Mesendoderm (in vitro differentiated cells): ENCODE data around the gene PPP4R4.
A peak's percentile ranks its signal among the peaks of the same experiment; 100 is the strongest.

Experiments used
- DNase-seq: peaks from one replicate; pipeline ENCODE4 v3.0.0; 2013
- H2AK5ac ChIP-seq: 2 replicates; pipeline ENCODE4 v1.6.1; 2013; ENCODE audit warnings: low read length, inconsistent platforms
- H2BK120ac ChIP-seq: 2 replicates; pipeline ENCODE4 v1.6.1; 2013; ENCODE audit warnings: low read depth, mild to moderate bottlenecking, low read length, moderate library complexity, mixed read lengths
- H2BK15ac ChIP-seq: replicated peaks from 2 replicates; pipeline ENCODE4 v1.6.1; 2013; ENCODE audit warnings: low read depth, mild to moderate bottlenecking, moderate library complexity
- H2BK5ac ChIP-seq: 2 replicates; pipeline ENCODE4 v1.6.1; 2013; ENCODE audit warnings: low read length, inconsistent platforms
- H3K18ac ChIP-seq: 2 replicates; pipeline ENCODE4 v1.6.1; 2013; ENCODE audit warnings: mild to moderate bottlenecking, low read length, mixed read lengths
- H3K23ac ChIP-seq: one replicate; pipeline ENCODE4 v1.6.1; 2013; ENCODE audit warnings: low read length
- H3K27ac ChIP-seq: 2 replicates; pipeline ENCODE4 v1.5.1; 2013; ENCODE audit warnings: low read depth, mild to moderate bottlenecking, inconsistent platforms, low read length, moderate library complexity
- H3K27me3 ChIP-seq: 2 replicates; pipeline ENCODE4 v1.6.1; 2013; ENCODE audit warnings: low read length, control low read depth, mild to moderate bottlenecking, inconsistent platforms; ENCODE audit not compliant: insufficient read depth, poor library complexity
- H3K36me3 ChIP-seq: 2 replicates; pipeline ENCODE4 v1.6.1; 2013; ENCODE audit warnings: low read length, inconsistent platforms; ENCODE audit not compliant: control insufficient read depth, insufficient read depth
- H3K4ac ChIP-seq: one replicate; pipeline ENCODE4 v1.6.1; 2013; ENCODE audit warnings: low read depth, mild to moderate bottlenecking, low read length, moderate library complexity
- H3K4me1 ChIP-seq: 2 replicates; pipeline ENCODE4 v1.6.1; 2013; ENCODE audit warnings: low read depth, low read length, inconsistent platforms; ENCODE audit not compliant: control insufficient read depth
- H3K4me2 ChIP-seq: 2 replicates; pipeline ENCODE4 v1.6.1; 2013; ENCODE audit warnings: low read length
- H3K4me3 ChIP-seq: 2 replicates; pipeline ENCODE4 v1.5.1; 2013; ENCODE audit warnings: mild to moderate bottlenecking, low read length
- H3K56ac ChIP-seq: one replicate; pipeline ENCODE4 v1.6.1; 2013; ENCODE audit warnings: low read length
- H3K79me1 ChIP-seq: 2 replicates; pipeline ENCODE4 v1.6.1; 2013; ENCODE audit warnings: low read length, inconsistent platforms
- H3K79me2 ChIP-seq: 2 replicates; pipeline ENCODE4 v1.6.1; 2013; ENCODE audit warnings: mild to moderate bottlenecking, low read length; ENCODE audit not compliant: control insufficient read depth, insufficient read depth
- H3K9ac ChIP-seq: 2 replicates; pipeline ENCODE4 v1.6.1; 2013; ENCODE audit warnings: low read length, inconsistent platforms
- H4K5ac ChIP-seq: one replicate; pipeline ENCODE4 v1.6.1; 2013; ENCODE audit warnings: low read length
- H4K8ac ChIP-seq: one replicate; pipeline ENCODE4 v1.6.1; 2013; ENCODE audit warnings: low read depth, mild to moderate bottlenecking, control low read depth, low read length, moderate library complexity
- WGBS: extraction: QIAGEN DNeasy Blood & Tissue Kit; methylation state at CpG from one replicate; pipeline ENCODE4 v1.1.7; 2013; ENCODE audit warnings: low lambda C conversion rate, missing lambda C conversion rate; ENCODE audit not compliant: insufficient coverage; ENCODE audit errors: extremely low coverage; 5-methylcytosine and 5-hydroxymethylcytosine counted together

The PPP4R4 gene

DNA sequence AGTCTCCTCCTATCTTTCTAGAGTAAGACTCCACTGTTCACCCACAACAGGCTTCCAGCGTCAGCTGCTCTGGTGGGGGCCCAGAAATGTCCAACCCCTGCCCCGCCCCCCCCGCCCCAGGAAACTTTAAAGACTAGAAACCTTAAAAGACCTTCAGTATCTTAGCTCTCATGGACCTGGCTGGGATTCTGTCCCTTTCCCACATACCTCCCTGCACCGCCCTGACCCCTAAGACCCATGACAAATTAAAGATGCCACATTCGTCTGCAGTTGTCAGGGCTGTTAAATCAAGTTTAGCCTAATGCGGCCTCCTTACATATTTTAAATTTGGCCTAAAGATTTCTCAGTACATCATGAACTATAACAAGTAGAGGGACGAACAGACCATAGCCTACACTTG is 129.0 kb downstream of the PPP4R4 start:
- Histone ChIP-seq H3K18ac (no peak overlapping the region), H4K5ac (no peak overlapping the region), H3K56ac (no peak overlapping the region), H3K79me1 (no peaks in the 10 kb centered on the region), H3K79me2 (no peaks in the 10 kb centered on the region), H3K4me1 (no peaks in the 10 kb centered on the region), H2AK5ac (no peak overlapping the region), H3K27me3 (no peaks in the 10 kb centered on the region), H4K8ac (no peak overlapping the region), H3K4me2 (no peak overlapping the region), H3K9ac (no peak overlapping the region), H2BK15ac (no peak overlapping the region), H3K4ac (no peak overlapping the region), H3K27ac (no peak overlapping the region), H3K36me3 (no peaks in the 10 kb centered on the region), H2BK120ac (no peak overlapping the region), H3K4me3 (no peak overlapping the region), H3K23ac (no peak overlapping the region), H2BK5ac (no peak overlapping the region)
- no CpG with 5 or more reads among the region's 7 CpGs for WGBS
- DNase-seq, result no peak

DNA sequence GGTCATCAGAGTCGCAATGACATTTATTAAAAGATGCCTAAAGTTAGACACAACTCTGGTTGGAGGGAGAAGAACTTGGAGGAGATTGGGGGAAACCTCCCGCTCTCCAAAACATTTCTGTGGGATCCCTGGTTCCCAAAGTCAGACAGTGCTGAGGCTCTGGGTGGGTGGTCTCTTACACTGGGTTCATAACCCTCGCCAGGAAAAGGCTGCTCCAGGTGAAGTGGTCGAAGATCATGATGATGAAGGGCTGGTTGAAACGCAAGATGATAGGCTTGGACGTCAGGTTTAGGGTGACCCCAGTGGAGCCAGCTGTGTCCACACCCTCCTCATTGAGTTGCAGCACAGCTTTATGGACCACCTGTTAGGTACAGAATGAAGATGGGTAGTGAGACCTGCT is 130.1 kb downstream of the PPP4R4 start:
- Histone ChIP-seq H3K79me1 (no peaks in the 10 kb centered on the region), H4K8ac (no peak overlapping the region), H2BK5ac (no peak overlapping the region), H3K18ac (no peak overlapping the region), H3K79me2 (no peaks in the 10 kb centered on the region), H3K36me3 (no peaks in the 10 kb centered on the region), H3K27ac (no peak overlapping the region), H4K5ac (no peak overlapping the region), H3K4me3 (no peak overlapping the region), H3K27me3 (no peaks in the 10 kb centered on the region), H3K56ac (no peak overlapping the region), H2BK120ac (no peak overlapping the region), H2BK15ac (no peak overlapping the region), H3K23ac (no peak overlapping the region), H3K4me2 (no peak overlapping the region), H2AK5ac (no peak overlapping the region), H3K4me1 (no peaks in the 10 kb centered on the region), H3K4ac (no peak overlapping the region), H3K9ac (no peak overlapping the region)
- no peak for DNase-seq
- no CpG with 5 or more reads among the region's 6 CpGs for WGBS

DNA sequence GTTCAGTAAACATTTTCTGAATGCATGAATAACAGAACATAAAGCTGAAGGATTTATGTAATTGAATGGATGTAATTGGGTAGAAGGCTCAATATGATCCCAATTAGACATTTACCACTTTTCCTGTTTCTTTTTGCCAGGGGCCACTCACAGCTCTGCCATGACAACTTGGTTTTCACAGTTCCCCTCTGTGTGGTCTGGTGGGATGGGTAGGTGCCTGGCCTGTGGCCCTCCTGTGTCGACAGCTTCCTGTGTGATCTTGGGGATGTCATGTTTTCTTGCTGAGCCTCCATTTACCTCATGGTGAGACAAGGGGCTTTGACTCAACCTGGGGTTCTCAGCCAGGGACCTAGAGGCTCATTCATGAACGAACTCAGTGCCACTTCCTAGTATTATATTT is 131.5 kb downstream of the PPP4R4 start:
- WGBS, result no CpG with 5 or more reads among the region's 2 CpGs
- no peak overlapping the region for H2BK120ac ChIP-seq

DNA sequence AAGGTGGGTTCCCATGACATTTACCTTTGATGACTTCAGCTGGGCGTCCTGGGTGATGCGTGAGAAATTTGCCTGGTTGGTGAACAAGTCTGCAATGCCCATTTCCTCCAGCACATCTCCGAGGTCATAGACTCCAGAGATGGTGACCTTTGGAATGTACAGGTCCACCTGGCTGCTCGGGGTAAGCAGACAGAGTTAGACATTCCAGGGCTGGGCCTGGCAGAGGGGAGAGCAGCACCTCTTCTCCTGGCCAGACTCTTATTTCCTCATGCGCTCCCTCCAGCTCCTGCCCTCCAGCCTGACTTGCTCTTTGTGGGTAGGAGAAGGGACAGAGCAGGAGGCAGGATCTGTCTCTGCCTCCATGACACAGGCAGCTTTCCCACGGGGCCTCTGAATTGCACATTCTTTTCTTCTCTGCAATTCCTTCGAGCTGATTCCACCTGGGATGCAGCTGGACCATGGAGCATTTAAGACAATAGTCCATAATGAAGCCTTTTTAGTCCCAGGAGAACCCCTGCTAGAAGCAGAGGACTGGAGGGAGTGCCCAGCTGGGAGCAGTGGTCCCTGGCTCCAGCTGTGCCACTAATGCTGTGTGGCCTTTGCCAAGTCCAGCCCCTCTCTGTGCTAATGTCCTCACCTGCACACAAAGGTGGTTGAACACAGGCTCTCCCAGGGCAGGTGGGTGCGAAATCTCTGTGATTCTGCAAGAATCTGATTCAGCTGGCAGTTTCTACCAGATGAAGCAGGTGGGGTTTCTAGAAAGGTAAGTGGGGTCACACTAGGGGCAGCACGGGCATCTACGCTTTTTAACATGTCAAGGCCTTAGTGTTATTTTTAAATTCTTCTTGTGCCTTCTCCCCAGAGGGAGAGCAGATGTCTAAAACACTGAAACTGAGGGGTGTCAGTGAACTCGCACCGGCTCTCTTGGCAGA is 132.2 kb downstream of the PPP4R4 start:
- H2AK5ac ChIP-seq, result no peak overlapping the region
- H3K27me3 ChIP-seq, result no peaks in the 10 kb centered on the region
- no peak overlapping the region for H2BK120ac ChIP-seq
- H4K8ac ChIP-seq, result no peak overlapping the region
- H3K79me1 ChIP-seq, result no peaks in the 10 kb centered on the region
- H2BK15ac ChIP-seq, result no peak overlapping the region
- H3K4ac ChIP-seq, result no peak overlapping the region
- no peak overlapping the region for H3K18ac ChIP-seq
- no peak for DNase-seq
- no peak overlapping the region for H3K27ac ChIP-seq
- no peak overlapping the region for H3K56ac ChIP-seq
- H3K36me3 ChIP-seq, result no peaks in the 10 kb centered on the region
- no peak overlapping the region for H3K4me3 ChIP-seq
- no peak overlapping the region for H3K4me2 ChIP-seq
- no CpG with 5 or more reads among the region's 12 CpGs for WGBS
- H4K5ac ChIP-seq, result no peak overlapping the region
- H3K23ac ChIP-seq, result no peak overlapping the region
- H3K4me1 ChIP-seq, result no peaks in the 10 kb centered on the region
- H3K79me2 ChIP-seq, result no peaks in the 10 kb centered on the region
- H3K9ac ChIP-seq, result no peak overlapping the region
- no peak overlapping the region for H2BK5ac ChIP-seq

More for the DNA sequence above, 131.5 kb downstream of the PPP4R4 start:
- Histone ChIP-seq H4K5ac (no peak overlapping the region), H3K79me1 (no peaks in the 10 kb centered on the region), H3K18ac (no peak overlapping the region), H3K79me2 (no peaks in the 10 kb centered on the region), H2AK5ac (no peak overlapping the region), H3K27me3 (no peaks in the 10 kb centered on the region), H3K4me1 (no peaks in the 10 kb centered on the region), H2BK5ac (no peak overlapping the region), H3K23ac (no peak overlapping the region), H4K8ac (no peak overlapping the region), H2BK15ac (no peak overlapping the region), H3K56ac (no peak overlapping the region), H3K36me3 (no peaks in the 10 kb centered on the region), H3K4ac (no peak overlapping the region), H3K27ac (no peak overlapping the region), H3K9ac (no peak overlapping the region), H3K4me2 (no peak overlapping the region), H3K4me3 (no peak overlapping the region)
- no peak for DNase-seq

DNA sequence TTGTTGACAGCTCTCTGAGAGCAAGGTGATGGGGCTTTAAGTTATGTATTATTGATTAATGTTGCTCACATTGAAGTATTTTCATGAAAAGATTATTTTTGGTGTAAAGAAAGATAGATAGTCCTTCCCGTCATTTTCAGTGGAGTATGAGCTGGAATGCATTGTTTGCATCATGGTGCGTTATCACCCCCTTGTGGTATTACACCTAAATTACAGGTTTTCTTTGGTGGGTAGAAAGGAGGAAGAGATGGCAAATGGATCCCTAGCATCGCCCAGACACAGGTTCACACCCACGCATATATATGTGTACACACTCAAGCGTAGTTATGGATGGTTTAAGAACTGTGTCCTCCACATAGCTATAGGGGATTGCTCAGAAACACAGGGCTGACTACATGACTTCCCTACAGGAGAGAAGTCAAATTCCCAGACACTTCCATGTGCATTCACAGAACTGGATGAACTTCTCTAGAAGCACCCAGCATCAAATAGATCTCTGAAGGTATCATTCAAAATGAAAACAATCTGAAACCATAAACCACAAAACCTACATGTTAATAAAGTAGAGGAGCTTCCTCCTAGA is 133.4 kb downstream of the PPP4R4 start:
- no peak overlapping the region for H3K27ac ChIP-seq
- no peak overlapping the region for H2AK5ac ChIP-seq
- no peaks in the 10 kb centered on the region for H3K36me3 ChIP-seq
- no peak overlapping the region for H3K9ac ChIP-seq
- H3K56ac ChIP-seq, result no peak overlapping the region
- H3K4ac ChIP-seq, result no peak overlapping the region
- peak; percentile 68 for DNase-seq
- H4K5ac ChIP-seq, result no peak overlapping the region
- H3K79me1 ChIP-seq, result no peaks in the 10 kb centered on the region
- no peak overlapping the region for H2BK120ac ChIP-seq
- no peaks in the 10 kb centered on the region for H3K79me2 ChIP-seq
- no peak overlapping the region for H2BK15ac ChIP-seq
- WGBS, result no CpG with 5 or more reads among the region's 5 CpGs
- no peak overlapping the region for H2BK5ac ChIP-seq
- no peaks in the 10 kb centered on the region for H3K4me1 ChIP-seq
- no peak overlapping the region for H3K23ac ChIP-seq
- no peak overlapping the region for H4K8ac ChIP-seq
- no peak overlapping the region for H3K18ac ChIP-seq
- no peak overlapping the region for H3K4me2 ChIP-seq
- H3K4me3 ChIP-seq, result no peak overlapping the region
- H3K27me3 ChIP-seq, result no peaks in the 10 kb centered on the region
